Suprapubic skin (tissue), 4 donors: ENCODE data around the gene UCMA.

ENCODE experiments used
- EP300 ChIP-seq: sonication (generic); formaldehyde crosslinking; IDR thresholded peaks from one replicate; pipeline ENCODE4 v1.6.1; 2017; ENCODE audit warnings: antibody characterized with exemption
- POLR2A ChIP-seq, 2 donors: fragments of 450-650 bp; IDR thresholded peaks; one replicate each; pipeline ENCODE4 v1.6.1; 2017; ENCODE audit warnings: antibody characterized with exemption in 2 of 2, mild to moderate bottlenecking in 2 of 2, moderate library complexity in 2 of 2
- POLR2AphosphoS5 ChIP-seq, 3 donors: sonication (generic); formaldehyde crosslinking; IDR thresholded peaks; one replicate each; pipeline ENCODE4 v1.6.1; 2017; ENCODE audit warnings: antibody characterized with exemption in 3 of 3

DNA sequence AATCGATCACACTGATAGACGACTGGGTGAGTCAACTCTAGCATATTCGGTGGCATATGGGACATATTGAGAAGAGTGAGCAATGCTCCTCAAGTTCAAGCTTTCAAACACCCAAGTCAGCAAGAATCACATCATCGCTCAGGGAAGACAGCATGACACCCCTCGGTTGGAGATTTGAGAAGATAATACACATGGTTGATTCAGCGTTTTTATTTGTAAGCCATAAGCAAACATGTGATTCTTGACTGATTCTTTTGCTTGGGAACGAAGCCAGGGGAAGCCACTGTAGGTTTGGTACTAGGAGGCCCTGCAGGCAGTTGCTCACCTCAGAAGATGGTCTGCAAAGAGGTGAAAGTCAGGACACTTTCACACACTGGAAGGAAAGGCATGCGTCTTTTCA is 12.6 kb downstream of the UCMA start:
- TF ChIP-seq POLR2A (IDR thresholded peaks at IDR 0.05): no peak
- TF ChIP-seq POLR2AphosphoS5 (IDR thresholded peaks at IDR 0.05): no peak
- no peak for TF ChIP-seq EP300
